ENCODE data around the gene ST6GALNAC1. TPM values are rescaled to one million over a fixed set of nuclear protein-coding genes. Genes with fewer than 3 reads are reported as not detected.

The ST6GALNAC1 gene
- total RNA-seq, 1 experiment from 2014 or later: not detected

DNA sequence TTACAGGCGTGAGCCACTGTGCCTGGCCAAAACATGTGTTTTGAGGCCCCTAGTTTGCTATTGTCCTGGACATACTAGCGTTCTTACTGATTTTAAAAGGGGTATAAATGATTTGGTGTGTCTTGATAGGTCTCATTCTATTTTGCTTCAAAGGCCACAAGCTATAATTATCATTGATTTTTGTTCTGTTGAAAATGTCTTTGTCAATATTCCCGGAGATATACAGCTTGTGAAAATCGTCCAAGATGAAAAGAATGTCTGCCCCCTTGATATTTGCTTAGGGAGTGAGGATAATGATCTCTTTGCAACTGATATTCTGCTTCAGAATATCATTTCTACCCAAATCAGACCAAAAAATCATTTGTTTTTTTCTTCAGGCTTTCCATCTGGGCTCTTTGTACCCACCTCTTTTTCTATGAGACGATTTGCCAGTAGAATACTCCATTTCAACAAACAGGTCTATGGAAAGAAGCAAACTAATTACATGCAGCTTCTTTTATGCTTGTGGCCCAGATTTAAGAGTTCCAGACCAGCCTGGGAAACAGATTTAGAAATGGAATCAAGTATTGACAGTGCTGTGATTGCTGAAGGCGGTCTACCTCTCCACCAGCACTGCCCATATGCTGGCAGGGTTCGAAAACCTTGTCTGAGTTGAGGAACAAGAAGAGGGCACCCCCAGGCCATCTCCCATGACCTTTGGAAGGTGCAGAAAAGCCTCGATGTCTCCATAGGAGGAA is 14.1 kb upstream of the ST6GALNAC1 start (continued):
- TF ChIP-seq, protein P1, sequence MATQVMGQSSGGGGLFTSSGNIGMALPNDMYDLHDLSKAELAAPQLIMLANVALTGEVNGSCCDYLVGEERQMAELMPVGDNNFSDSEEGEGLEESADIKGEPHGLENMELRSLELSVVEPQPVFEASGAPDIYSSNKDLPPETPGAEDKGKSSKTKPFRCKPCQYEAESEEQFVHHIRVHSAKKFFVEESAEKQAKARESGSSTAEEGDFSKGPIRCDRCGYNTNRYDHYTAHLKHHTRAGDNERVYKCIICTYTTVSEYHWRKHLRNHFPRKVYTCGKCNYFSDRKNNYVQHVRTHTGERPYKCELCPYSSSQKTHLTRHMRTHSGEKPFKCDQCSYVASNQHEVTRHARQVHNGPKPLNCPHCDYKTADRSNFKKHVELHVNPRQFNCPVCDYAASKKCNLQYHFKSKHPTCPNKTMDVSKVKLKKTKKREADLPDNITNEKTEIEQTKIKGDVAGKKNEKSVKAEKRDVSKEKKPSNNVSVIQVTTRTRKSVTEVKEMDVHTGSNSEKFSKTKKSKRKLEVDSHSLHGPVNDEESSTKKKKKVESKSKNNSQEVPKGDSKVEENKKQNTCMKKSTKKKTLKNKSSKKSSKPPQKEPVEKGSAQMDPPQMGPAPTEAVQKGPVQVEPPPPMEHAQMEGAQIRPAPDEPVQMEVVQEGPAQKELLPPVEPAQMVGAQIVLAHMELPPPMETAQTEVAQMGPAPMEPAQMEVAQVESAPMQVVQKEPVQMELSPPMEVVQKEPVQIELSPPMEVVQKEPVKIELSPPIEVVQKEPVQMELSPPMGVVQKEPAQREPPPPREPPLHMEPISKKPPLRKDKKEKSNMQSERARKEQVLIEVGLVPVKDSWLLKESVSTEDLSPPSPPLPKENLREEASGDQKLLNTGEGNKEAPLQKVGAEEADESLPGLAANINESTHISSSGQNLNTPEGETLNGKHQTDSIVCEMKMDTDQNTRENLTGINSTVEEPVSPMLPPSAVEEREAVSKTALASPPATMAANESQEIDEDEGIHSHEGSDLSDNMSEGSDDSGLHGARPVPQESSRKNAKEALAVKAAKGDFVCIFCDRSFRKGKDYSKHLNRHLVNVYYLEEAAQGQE (IDR thresholded peaks at IDR 0.05; ENCODE audit: low read depth): no peak
- TF ChIP-seq FOSL1 (IDR thresholded peaks at IDR 0.05; ENCODE audit: low read depth) (no peak), ZNF274 (IDR thresholded peaks at IDR 0.05; ENCODE audit: low read depth, low read length) (no peak)

DNA sequence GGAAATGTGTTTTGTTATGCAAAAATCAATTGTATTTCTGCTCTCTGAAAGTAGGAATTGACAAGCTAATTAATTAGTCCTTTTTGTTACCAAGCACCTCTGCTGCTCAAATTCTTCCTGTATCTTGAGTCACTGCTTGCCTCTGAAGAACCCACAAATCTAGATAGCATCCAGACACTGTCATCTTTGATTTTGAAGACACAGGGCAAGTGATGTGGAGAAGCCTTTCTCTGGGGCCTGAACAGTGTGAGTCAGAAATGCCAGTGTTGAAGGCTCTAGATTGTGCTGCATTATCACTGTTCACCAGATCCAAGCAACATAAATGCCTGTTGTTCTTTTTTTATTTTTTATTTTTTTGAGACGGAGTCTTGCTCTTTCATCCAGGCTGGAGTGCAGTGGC is 10.9 kb upstream of the ST6GALNAC1 start:
- no peak for TF ChIP-seq JUND (IDR thresholded peaks at IDR 0.05)
- ATAC-seq (no peak), DNase-seq (ENCODE audit: low read depth, low spot score) (no peak)
- H3K4me3 ChIP-seq (replicated peaks in 1 of 2; ENCODE audit: low read depth in 1 of 2, low read length in 2 of 2): no peak overlapping the region
- peaks cover 3 to 4% of the 10 kb centered on the region in 2 experiments for H3K4me1 ChIP-seq (ENCODE audit: control insufficient read depth in 1 of 2, insufficient read depth in 2 of 2, low read length in 2 of 2)
- no peaks in the 10 kb centered on the region for H3K9me2 ChIP-seq (ENCODE audit: insufficient read depth)
- H3K36me3 ChIP-seq (ENCODE audit: control insufficient read depth in 1 of 2, insufficient read depth in 2 of 2, low read length in 2 of 2): no peaks in the 10 kb centered on the region
- H3K4me2 ChIP-seq (ENCODE audit: low read length): no peak overlapping the region
- POLR2A ChIA-PET: no interaction called here
- intact Hi-C loops (cut with micrococcal nuclease): no loop called here
- no peaks in the 10 kb centered on the region for H3K27me3 ChIP-seq (ENCODE audit: insufficient read depth, low read length)
- no TSS peak for BruUV-seq (replicated peaks)
- H4K20me1 ChIP-seq (ENCODE audit: insufficient read depth): no peaks in the 10 kb centered on the region
- no peak overlapping the region for H2AFZ ChIP-seq (ENCODE audit: low read depth, low read length, poor library complexity, severe bottlenecking)
- H3K79me2 ChIP-seq (ENCODE audit: insufficient read depth, low read length): no peaks in the 10 kb centered on the region
- CTCF ChIA-PET: no interaction called here
- H3K9me3 ChIP-seq (ENCODE audit: control insufficient read depth in 1 of 2, insufficient read depth in 1 of 2, low read depth in 1 of 2, low read length in 2 of 2): peaks cover 0 to 5% of the 10 kb centered on the region in 2 experiments; a peak in 1 of 4 replicates
- no peak overlapping the region for H3K9ac ChIP-seq (ENCODE audit: low read length)
- H3K27ac ChIP-seq (ENCODE audit: low read depth, low read length): no peak overlapping the region
- RAD21 ChIA-PET (ENCODE audit: low non-redundant PET in 1 of 2, low total read pairs in 2 of 2, uncharacterized antibody in 2 of 2, unreplicated experiment in 2 of 2): no interaction called here

Data from HCT116 (cell line).